ENCODE results near the gene MT2A.

The MT2A gene

DNA sequence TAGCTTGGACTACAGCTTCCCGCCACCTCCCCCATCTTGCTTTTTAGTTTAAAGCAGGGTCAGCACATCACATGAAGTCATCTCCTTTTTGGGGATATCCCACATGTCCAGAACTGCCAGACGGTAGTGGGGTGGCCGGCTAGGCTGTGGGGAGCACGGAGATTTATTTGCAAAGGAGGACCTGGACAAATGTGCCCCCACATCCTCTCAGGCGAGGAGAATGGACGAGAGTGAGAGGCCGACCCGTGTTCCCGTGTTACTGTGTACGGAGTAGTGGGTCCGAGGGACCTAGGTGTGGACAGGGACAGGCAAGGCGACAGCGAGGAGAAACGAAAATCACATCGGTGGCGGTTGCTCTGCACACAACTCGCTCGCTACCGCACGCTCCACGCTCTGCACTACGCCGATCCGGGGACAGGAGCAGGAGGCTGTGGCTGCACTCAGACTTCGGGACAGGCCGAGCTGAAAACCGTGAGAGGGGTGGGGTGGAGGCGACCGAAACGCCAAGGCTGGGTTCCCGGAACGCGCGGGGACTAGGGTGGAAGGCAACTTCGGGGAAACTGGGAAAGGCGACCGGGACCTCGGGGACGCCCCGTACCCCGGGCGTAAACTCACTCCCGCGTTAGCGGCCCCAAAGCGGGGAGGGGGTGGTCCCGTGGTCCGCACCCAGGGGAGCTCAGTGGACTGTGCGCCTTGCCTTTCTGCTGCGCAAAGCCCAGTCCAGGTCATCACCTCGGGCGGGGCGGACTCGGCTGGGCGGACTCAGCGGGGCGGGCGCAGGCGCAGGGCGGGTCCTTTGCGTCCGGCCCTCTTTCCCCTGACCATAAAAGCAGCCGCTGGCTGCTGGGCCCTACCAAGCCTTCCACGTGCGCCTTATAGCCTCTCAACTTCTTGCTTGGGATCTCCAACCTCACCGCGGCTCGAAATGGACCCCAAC, 29.7 kb downstream of the MT2A start, which contains the start of gene MT1A:
Gene MT1A (plus strand): TSS at position 853 of the 937 bp plus-strand sequence. CDS start 73 bp downstream, at position 926.
- H3K4me1 ChIP-seq (ENCODE audit: insufficient read depth, low read length, severe bottlenecking) = peaks cover 5% of the 10 kb centered on the region
- no peaks in the 10 kb centered on the region for H3K9me2 ChIP-seq (ENCODE audit: low read depth, low read length)
- H3K9me3 ChIP-seq (ENCODE audit: low read length) = no peaks in the 10 kb centered on the region
- H3K4me3 ChIP-seq (ENCODE audit: low read depth, low read length, poor library complexity, severe bottlenecking) = no peak within 1 kb of the TSS
- no peak within 1 kb of the TSS for H3K27ac ChIP-seq (ENCODE audit: low read depth, low read length, poor library complexity, severe bottlenecking)
- H3K36me3 ChIP-seq (ENCODE audit: insufficient read depth, low read length) = no peaks in the 10 kb centered on the region
- H4K20me1 ChIP-seq (ENCODE audit: insufficient read depth, low read length) = no peaks in the 10 kb centered on the region
- TF ChIP-seq, protein P1, sequence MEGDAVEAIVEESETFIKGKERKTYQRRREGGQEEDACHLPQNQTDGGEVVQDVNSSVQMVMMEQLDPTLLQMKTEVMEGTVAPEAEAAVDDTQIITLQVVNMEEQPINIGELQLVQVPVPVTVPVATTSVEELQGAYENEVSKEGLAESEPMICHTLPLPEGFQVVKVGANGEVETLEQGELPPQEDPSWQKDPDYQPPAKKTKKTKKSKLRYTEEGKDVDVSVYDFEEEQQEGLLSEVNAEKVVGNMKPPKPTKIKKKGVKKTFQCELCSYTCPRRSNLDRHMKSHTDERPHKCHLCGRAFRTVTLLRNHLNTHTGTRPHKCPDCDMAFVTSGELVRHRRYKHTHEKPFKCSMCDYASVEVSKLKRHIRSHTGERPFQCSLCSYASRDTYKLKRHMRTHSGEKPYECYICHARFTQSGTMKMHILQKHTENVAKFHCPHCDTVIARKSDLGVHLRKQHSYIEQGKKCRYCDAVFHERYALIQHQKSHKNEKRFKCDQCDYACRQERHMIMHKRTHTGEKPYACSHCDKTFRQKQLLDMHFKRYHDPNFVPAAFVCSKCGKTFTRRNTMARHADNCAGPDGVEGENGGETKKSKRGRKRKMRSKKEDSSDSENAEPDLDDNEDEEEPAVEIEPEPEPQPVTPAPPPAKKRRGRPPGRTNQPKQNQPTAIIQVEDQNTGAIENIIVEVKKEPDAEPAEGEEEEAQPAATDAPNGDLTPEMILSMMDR (IDR thresholded peaks at IDR 0.05; ENCODE audit: low read length) = no peak
- no peak for TF ChIP-seq EZH2 (IDR thresholded peaks at IDR 0.05; ENCODE audit: borderline replicate concordance, low read length)
- no peak within 1 kb of the TSS for H2AFZ ChIP-seq (ENCODE audit: low read length)
- H3K27me3 ChIP-seq (ENCODE audit: insufficient read depth, low read length) = no peaks in the 10 kb centered on the region; the same call in 1 of the 2 replicates
- H3K9ac ChIP-seq (ENCODE audit: low read length) = no peak within 1 kb of the TSS
- H3K79me2 ChIP-seq (ENCODE audit: insufficient read depth, low read length) = no peaks in the 10 kb centered on the region
- H3F3A ChIP-seq (ENCODE audit: insufficient read depth, low read length) = no peaks in the 10 kb centered on the region
- no peak within 1 kb of the TSS for H3K4me2 ChIP-seq (ENCODE audit: low read length)

DNA sequence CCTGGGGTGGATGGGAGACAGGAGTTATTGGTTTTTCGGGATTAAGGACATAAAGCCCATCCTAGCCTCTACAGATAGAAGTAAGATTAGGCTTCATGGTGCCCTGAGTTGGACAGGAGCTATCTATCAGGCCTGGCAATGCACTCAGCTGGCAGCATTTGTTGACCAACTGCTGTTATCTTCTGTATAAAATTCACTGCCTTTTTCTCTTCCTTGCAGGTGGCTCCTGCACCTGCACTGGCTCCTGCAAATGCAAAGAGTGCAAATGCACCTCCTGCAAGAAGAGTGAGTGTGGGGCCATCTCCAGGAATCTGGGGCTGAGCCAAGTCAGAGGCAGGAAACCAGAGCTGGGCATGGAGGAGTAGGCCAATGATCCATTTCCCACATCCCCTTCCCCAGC, 30.7 kb downstream of the MT2A start:
- Histone ChIP-seq H3K27me3 (ENCODE audit: insufficient read depth, low read length) (no peaks in the 10 kb centered on the region; the same call in 1 of the 2 replicates), H3K27ac (ENCODE audit: low read depth, low read length, poor library complexity, severe bottlenecking) (no peak overlapping the region), H3K4me3 (ENCODE audit: low read depth, low read length, poor library complexity, severe bottlenecking) (no peak overlapping the region), H3K36me3 (ENCODE audit: insufficient read depth, low read length) (no peaks in the 10 kb centered on the region), H3K9ac (ENCODE audit: low read length) (no peak overlapping the region), H3K9me3 (ENCODE audit: low read length) (no peaks in the 10 kb centered on the region), H3K4me2 (ENCODE audit: low read length) (no peak overlapping the region), H3K79me2 (ENCODE audit: insufficient read depth, low read length) (no peaks in the 10 kb centered on the region), H3F3A (ENCODE audit: insufficient read depth, low read length) (no peaks in the 10 kb centered on the region), H3K9me2 (ENCODE audit: low read depth, low read length) (no peaks in the 10 kb centered on the region), H4K20me1 (ENCODE audit: insufficient read depth, low read length) (no peaks in the 10 kb centered on the region), H3K4me1 (ENCODE audit: insufficient read depth, low read length, severe bottlenecking) (peaks cover 6% of the 10 kb centered on the region), H2AFZ (ENCODE audit: low read length) (no peak overlapping the region)
- no peak for TF ChIP-seq EZH2 (IDR thresholded peaks at IDR 0.05; ENCODE audit: borderline replicate concordance, low read length)
- TF ChIP-seq, protein P1 (IDR thresholded peaks at IDR 0.05; ENCODE audit: low read length) = no peak

DNA sequence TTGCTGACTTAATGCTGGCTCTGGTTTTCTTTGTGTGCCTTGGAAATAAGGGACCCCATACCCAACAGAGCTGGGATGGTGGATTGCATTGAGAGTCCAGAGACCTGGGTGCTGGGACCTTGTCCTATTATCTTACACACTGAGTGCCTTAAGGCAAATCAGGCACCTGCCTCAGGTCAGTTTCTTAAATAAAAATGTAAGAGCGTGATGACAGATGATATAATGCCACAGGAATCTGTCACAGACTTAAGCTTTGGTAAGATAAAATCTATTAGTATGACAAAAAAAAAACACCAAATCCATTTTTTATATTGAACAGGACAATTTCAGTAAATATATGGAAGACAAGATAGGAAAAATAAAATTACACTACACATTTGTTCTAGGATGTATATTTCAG, 31.7 kb downstream of the MT2A start:
- no peak overlapping the region for H2AFZ ChIP-seq (ENCODE audit: low read length)
- H3F3A ChIP-seq (ENCODE audit: insufficient read depth, low read length) = no peaks in the 10 kb centered on the region
- no peaks in the 10 kb centered on the region; the same call in 1 of the 2 replicates for H3K27me3 ChIP-seq (ENCODE audit: insufficient read depth, low read length)
- no peak overlapping the region for H3K9ac ChIP-seq (ENCODE audit: low read length)
- H3K79me2 ChIP-seq (ENCODE audit: insufficient read depth, low read length) = no peaks in the 10 kb centered on the region
- no peak overlapping the region for H3K27ac ChIP-seq (ENCODE audit: low read depth, low read length, poor library complexity, severe bottlenecking)
- no peak overlapping the region for H3K4me3 ChIP-seq (ENCODE audit: low read depth, low read length, poor library complexity, severe bottlenecking)
- no peaks in the 10 kb centered on the region for H3K36me3 ChIP-seq (ENCODE audit: insufficient read depth, low read length)
- H3K4me1 ChIP-seq (ENCODE audit: insufficient read depth, low read length, severe bottlenecking) = peaks cover 6% of the 10 kb centered on the region
- no peaks in the 10 kb centered on the region for H3K9me3 ChIP-seq (ENCODE audit: low read length)
- H3K4me2 ChIP-seq (ENCODE audit: low read length) = no peak overlapping the region
- no peak for TF ChIP-seq EZH2 (IDR thresholded peaks at IDR 0.05; ENCODE audit: borderline replicate concordance, low read length)
- TF ChIP-seq, protein P1 (IDR thresholded peaks at IDR 0.05; ENCODE audit: low read length) = no peak
- H3K9me2 ChIP-seq (ENCODE audit: low read depth, low read length) = no peaks in the 10 kb centered on the region
- no peaks in the 10 kb centered on the region for H4K20me1 ChIP-seq (ENCODE audit: insufficient read depth, low read length)
